GM19025 (cell line): ENCODE results near the gene SEC11C.
"Not testable (repeated sequence)": the region's sequence is repeated elsewhere in the genome, so short reads cannot be mapped to it uniquely, and the experiment has no call there.

ENCODE experiments used
- ATAC-seq: cut with Tn5 transposase; IDR thresholded peaks from one replicate; pipeline ENCODE4 v1.9.1; 2021; ENCODE audit warnings: mild to moderate bottlenecking, low read depth, moderate library complexity; ENCODE audit not compliant: unreplicated experiment

Gene SEC11C

DNA sequence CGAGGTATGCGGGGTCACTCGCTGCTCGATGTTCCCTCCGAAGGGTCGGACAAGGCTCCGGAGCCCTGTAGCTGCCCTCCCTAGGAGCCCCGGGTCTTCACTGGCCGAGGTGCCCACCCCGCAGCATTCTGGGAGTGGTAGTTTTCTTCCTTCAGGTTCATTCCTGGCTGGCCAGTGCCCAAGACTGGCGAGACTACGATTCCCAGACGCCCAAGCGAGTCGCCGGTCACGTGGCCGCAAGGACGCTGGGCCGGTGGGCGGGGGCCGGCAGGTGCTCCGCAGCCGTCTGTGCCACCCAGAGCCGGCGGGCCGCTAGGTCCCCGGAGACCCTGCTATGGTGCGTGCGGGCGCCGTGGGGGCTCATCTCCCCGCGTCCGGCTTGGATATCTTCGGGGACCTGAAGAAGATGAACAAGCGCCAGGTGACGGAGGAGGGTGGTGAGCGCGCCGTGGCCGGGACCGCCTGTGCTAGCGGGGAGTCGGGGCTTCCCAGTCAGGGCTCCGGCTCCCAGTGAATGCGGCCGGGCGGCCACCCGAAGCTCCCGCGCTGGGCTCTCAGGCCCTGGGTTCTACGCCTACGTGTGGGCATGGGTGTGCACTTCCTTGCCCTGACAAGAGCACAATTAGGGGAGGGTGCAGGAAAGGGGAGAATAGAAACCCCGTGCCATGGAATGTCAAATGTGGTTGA lies at the start of gene SEC11C:
SEC11C (plus strand) TSS at position 270 of the 687 bp plus-strand sequence; CDS start at position 335, 65 bp downstream.
- ATAC-seq = peak; percentile 75

DNA sequence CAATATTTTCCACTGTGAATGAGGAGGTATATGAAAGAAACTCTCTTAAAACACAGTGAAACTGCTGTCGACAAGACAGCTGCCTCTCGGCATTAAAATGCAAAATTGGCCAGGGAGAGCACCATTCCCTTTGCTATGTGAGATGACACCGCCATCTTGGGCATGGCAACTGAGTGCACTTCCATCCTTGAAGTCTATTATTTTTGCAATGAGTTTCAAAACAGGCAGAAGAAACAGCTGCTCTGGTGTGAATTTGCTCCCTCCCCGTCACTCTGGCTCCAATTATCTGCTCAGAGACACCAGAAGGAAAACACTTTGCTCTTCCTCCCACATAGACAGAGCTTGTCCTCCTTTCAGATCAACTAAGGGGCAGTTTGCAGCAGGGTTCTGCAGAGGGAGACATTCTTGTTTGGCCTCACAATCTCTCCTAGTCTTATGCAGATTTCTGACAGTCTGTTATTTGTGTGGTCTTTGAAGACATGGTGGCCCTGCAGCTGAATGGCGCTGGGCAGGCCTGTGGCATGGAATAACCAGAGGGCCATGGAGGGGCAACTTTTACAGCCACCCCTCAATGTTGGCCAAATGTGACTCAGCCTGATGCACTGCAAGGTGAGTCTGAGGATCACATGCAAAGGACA lies 48.6 kb upstream of the SEC11C start:
- ATAC-seq = no peak

DNA sequence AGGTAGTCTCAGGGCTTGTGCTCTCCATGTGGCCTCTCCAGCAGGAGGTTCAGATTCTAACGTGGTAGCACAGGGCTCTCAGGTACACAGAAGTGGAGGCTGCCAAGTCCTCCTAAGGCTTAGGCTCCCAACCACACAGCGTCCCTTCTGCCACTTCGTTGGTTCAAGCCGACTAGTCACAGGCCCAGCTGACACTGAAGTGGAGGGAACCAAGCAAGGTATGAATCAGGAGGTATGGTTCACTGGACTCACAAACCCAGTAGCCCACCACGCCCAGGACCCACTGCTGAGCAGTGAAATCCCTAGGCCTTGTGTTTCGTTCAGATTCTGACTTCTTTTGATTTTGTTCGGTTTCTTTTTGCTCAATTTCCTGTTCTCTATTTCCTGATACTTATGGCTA lies 46.0 kb upstream of the SEC11C start:
- no peak for ATAC-seq

DNA sequence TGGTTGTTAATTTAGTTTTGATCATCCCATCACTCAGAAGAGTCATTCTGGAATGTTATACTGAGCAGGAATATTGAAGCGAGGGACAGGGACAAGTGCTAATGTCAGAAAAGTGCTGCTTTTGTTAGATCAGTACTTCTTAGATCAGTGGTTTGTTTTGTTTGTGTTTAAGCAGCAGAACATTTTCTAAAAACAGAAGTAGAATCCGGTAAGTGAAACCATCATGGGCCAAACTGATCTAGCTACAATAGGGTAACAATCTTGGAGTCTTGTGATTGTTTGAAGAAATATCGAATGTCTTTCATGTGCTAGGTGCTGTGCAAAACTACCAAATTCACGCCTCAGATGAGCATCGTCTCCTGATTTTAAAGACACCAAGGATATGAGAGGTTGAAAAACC lies 45.1 kb upstream of the SEC11C start:
- no peak for ATAC-seq

DNA sequence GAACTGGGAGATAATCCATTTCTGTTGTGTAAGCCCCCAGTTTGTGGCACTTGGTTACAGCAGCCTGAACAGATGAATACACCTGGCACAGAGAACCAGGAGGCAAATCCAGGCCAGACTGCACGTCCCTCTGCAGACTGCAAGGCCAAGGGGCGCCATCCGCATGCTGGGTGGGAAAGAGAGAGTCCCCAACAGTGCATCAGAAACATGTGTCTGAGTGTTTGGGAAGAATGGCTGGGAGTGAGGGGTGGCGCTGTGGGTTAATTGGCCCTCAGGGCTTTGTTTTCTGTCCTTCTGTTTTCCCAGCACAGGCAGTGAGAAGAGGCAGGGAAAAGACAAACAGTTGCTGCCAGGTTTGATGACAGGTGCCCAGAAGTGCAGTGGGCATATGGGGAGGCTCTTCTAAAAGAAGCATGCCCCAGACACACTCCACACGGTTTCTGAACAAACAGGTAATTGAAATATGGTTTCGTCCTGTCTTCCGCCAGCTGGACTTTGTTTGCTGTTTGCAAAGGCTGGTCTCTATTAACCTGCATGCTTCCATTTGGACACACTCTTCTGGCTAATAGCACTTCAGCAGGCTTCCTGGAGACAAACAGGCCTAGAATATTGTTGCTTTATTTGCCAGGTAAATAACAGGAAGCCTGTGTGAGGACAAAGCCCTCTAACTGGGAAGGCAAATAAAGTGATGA lies 43.4 kb upstream of the SEC11C start:
- no peak for ATAC-seq

DNA sequence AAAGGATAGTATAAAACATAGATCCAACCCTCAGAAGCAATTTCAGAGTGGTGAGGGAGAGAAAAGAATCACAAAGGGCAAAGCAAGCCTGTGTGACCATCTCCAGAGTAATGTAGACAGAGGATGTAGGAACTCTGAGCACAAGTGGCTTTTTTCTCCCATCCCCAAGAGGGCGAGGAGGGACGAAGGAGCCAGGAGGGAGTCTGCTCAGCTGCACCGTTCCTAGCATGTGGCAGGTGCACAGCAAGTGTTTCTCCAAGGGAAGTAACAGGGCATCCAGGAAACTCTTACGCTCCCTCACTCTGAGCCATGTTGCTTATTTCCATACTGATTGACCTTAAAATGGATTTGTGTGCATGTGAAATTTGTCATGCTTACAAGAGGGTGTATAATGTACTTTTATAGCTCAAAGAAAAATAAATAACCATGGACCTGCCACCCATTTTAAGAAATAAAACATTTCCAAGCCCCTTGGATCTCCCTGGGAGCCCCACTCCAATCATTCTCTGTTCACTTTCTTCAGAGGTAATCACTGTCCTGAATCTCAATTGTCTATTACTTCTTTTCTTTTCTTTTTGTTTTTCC lies 37.8 kb upstream of the SEC11C start:
- ATAC-seq = no peak

DNA sequence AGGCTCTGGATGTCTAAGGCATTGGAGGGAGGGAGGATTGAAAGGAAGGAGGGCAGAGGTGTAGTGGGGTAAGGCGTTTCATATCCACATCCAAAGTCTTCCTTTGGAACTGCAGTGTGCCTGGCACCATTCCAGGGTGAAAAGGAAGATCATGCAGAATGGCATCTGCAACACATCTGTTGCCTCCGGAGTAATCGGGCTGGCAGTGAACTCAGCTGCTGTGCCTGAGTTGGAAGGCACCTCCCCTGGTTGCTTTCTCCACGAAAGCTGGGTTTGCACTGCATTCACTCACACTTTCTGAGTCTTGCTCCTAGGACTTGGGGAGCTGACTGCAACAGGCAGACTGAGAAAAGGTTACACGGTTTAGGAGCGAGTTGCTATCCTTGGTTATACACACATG lies 30.3 kb upstream of the SEC11C start:
- ATAC-seq = no peak

DNA sequence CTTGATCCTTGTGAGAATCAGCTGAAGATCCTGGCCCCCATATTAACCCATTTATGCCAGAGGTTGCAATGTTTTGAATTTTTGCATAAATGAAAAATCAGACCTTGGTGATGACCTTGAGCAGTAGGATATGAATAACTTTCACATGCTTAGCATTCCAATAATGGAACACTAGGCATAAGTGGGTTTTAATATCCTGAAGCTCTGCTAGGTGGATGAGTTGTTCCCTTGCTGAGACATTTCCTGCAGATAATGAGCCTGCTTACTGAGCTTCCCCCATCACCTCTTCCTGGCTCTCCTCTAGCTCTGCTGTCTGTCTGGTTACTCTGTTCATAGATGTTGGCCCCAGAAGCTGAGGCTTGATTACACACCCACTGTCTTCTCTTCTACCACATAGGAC lies 25.5 kb upstream of the SEC11C start:
- no peak for ATAC-seq

DNA sequence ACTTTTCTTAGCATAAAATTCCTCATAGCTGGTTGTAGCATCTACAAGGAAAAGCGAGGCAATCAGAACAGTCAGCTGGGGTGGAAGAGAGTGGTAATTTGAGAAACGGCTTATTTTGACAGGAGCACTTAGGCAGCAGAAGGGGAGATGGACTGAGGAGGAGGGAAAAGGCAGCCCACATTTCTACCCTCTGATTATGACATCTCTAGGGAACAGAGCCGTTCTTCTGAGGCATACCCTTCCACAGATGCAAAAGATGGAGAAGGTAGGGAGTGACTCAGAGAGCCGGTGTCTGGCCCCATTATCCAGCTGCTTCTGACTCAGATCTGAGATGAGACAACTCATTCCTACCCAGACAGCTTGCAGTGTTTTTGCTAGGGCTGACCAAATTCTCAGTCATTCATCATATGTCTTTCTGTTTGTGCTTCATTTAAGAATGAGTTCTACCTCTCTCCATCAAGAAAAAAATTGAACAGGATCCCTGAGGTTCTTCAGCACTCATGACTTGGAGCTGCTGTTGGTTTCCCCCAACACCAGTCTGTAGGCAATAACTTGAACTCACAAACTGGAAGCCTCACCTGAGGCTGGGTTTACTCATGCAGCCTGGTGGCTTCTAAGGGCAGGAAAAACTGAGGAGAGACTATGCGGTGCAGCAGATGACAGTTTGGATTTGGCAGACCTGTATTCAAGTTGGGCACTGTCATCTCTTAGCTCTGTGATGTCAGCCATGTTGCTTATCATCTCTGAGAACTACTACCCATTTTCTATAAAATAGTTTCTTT lies 15.9 kb upstream of the SEC11C start:
- ATAC-seq = no peak

DNA sequence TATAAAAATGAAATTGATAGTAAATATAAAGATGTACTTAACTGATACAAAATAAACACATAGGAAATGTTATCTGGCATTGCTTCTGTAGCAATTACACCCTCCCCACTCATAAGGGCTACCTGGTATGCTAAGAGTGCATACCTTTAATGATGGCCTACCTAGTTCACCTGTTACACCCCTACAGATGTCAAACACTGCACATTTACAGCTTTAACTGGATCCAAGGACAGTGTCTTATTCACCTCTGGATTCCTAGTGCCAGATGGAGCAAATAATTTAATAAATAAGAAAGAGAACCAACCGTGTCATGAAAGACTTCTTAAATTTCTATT lies 15.3 kb upstream of the SEC11C start:
- no peak for ATAC-seq

DNA sequence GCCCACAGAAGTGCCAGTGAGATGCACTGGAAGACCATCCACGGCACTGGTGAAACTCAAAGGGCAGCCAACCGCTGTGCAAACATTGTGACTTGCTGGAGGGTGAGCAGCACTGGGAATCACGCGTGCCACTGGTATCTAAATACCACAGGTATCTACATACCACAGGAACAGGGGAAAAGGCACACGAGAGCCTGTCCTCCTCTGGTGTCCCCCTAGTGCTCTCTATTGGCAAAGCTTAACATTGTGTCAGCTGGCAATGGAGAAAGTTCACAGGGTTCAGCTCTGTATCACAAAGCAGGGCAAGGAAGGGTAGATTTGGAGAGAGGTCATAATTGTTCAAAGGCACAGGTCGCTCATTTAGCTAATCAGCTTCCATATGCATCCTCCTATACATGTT lies 12.6 kb upstream of the SEC11C start:
- ATAC-seq = no peak

DNA sequence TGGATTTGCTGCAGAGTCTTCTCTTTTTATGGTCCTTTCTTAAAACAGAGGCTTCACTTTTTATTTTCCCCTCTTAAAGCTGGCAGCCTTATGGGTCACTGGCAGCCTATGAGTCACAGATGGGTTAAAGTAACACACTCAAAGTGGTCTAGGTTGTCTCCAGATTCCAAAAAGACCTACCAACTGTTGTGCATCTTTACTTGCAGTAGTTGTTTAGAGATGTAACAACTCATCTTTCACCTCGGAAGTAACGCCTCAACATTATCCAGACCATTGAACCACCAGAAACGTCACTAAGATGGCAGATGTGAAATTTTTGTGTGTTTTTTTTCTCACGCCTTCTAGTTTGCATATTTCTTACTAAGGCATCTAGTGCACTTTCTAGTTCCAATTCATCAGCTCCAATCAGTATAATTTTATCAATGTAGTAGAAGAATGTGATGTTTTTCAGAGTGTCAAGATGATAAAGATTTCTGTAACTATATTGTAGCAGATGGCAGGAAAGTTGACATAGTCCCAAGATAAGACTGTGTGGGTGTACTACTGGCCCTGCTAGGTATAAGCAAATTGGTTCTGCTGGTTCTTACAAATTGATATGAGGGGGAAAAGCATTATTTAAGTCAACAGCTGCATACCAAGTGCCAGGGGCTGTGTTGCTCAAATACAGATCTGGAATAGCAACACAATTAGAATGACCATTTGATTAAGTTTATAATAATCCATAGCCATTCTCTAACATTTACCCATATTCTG lies 9.6 kb upstream of the SEC11C start:
- ATAC-seq = no peak

DNA sequence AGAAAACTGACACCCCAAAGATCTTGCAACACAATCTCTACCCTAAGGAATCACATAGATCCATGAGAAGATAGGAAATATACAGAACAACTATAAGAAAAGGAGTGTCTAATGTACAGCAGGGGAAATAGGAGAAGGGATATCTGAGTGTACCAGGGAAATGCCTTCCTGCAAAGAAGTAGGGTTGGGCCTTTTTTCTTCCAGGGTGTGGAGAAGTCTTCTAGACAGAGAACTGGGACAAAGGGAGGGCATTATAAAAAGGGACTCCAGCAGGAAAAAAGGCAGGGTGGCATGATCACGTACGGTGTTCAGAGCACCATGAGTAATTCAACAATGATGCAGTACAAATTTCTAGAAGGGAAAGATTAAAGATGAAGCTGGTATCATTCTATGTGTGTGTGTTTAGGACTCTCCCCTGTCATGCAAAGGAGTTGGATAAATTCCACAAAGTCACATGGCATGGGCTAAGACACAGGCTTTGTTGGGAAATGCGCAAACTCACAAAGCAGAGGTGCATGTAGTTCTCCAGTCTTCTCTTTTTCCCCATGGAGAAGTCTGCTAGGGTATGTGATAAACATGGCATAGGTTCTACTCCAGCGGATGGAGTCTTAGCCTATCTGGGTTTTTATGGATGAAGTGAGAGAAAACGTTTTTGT lies 6.7 kb upstream of the SEC11C start:
- no peak for ATAC-seq

DNA sequence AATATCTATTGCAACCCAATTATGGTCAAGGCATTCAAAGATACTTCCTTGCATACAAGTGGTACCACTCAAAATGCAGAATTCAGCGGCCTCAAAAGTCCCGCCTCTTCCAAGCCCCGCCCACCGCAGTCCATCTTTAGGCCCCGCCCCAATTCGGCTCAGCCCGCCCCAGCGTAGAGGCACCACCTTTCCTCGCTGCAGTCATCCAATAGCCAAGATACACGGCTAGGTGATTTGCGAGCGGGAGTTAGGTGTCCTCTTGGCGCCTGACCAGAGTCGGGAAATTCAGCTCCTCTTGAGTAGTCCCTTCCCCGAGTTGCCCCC lies 431 bp upstream of the SEC11C start:
- peak; percentile 60 for ATAC-seq

DNA sequence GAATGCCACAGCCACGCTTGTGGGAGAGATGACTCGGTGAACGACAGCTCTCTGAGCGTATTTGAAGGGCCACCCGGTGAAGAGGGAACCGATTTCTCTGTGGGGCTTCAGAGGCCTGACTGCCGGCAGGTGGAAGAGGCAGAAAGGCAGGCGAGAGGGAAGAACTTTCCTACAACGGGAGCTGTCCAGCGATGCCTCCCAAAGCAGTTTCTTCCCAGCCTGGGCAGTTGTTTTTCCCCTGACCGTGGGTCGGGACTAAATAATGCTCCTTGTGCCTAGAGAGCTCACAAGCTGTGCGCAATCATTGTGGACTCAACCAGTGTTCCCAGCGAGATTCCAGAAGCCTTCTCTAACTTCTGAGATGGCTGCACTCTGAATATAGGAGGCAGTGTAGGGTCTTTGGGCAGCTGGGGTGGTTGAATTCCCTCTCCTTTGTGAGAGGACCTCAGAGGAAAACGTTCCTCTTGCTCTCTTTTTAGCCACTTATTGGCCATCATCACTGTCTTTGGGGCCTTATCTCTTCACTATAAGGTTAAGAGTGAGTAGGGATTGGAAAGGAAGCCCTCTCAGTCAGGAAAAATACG lies 710 bp downstream of the SEC11C start:
- ATAC-seq = no peak

DNA sequence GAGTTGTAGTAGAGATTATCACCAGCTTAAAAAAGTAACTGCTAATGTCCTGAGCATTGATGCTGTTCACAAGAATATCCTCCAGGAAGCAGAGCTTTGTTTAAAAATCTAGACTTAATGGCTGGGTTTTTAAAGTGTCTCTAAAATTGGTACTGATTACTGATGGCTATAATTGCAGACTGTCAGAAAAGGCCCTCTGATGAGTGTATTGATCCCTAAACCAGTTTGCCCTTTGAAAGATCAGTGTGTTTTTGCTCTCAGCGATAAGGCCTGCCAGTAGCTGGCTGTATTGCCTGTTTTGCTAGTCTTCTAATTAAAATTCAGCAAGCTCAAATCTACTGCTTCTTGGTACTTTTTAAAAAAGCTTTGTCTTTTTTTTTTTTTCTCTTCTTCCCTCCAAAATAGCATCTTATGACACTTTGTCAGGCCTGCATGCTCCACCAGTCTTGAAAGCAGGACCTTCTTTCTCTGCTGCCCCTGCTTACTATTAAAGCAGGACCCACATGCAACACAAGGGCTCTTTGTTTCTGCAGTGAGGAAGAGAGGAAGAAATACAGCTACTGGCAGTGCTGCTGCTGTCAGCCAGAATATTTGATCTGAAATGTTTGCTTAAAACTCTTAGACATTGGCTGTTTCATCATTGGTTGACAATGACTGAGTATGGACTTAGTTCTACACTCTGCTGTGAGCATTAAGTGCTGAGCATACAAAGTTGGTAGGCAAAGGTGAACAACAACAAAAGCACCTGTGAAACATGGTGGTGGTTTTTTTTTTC lies 1.8 kb downstream of the SEC11C start:
- ATAC-seq = no peak

DNA sequence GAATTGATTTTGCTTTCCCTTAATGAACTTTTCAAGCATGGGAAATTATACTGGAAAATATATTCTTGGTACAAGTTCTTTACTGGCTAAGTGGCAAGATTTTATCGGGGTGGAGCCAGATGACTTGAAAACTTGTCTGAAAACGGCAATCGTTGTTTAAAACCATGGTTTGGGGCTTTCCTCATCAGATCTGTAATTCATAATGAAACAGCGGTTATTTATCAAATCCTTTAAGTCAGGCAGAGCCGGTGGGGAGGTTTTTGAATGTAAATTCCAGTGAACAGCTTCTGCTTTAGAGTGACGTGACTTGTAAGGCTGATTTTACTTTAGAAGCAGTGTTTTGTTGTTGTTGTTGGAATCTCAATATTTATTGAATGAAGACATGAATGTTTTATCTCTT lies 2.6 kb downstream of the SEC11C start:
- ATAC-seq = no peak

DNA sequence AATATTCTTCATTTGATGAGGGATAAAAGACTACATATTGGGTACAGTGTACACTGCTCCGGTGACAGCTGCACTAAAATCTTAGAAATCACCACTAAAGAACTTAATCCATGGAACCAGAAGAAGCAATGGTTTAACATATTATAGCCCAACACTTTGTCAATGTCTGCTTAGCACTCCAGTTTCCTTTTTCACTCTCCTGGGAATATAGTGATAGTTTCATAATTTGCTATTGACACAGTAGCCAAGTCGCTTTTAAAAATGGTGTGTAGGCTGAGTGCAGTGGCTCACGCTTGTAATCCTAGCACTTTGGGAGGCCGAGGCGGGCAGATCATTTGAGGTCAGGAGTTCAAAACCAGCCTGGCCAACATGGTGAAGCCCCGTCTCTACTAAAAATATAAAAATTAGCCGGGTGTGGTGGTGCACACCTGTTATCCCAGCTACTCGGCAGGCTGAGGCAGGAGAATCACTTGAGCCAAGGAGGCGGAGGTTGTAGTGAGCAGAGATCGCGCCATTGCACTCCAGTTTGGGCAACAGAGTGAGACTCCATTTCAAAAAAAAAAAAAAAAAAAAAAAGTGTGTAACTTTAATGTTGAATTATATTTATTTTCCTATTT lies 3.2 kb downstream of the SEC11C start:
- ATAC-seq = not testable (repeated sequence)
